GM19372 (cell line): ENCODE results near the gene KRTDAP.

Source experiments
- ATAC-seq: cut with Tn5 transposase; IDR thresholded peaks from one replicate; pipeline ENCODE4 v1.9.1; 2021; ENCODE audit warnings: mild to moderate bottlenecking, low read depth, moderate library complexity; ENCODE audit not compliant: unreplicated experiment

Gene KRTDAP

GRCh38 chr19:35513628-35514281 is 23.5 kb upstream of the KRTDAP start, which contains the start of gene DMKN:
DMKN (minus strand) TSS chr19:35513649; CDS start chr19:35513475, 174 bp downstream.
- no peak for ATAC-seq

- ATAC-seq = no peak
Measured at GRCh38 chr19:35512831-35513627, 22.8 kb upstream of the KRTDAP start.

DNA sequence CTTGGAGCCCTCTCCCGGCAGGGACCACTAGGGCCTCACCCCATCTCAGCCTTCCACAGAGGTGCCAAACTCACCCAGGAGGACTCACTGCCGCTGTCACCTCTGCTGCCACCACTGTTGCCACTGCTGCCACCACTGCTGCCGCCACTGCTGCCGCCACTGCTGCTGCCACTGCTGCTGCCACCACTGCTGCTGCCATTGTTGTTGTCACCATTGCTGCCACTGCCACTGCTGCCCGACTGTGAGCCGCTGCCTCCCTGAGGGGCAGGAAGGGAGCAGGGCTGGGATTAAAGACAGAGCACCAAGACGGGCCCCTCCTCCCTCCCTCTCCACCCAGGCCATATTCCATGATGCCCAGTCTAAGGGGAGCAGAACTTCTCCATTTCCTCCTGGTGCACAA is 21.1 kb upstream of the KRTDAP start:
- ATAC-seq = no peak

- ATAC-seq = no peak
Measured at GRCh38 chr19:35510626-35510964, 20.3 kb upstream of the KRTDAP start.

GRCh38 chr19:35509861-35510625 is 19.8 kb upstream of the KRTDAP start:
- no peak for ATAC-seq

DNA sequence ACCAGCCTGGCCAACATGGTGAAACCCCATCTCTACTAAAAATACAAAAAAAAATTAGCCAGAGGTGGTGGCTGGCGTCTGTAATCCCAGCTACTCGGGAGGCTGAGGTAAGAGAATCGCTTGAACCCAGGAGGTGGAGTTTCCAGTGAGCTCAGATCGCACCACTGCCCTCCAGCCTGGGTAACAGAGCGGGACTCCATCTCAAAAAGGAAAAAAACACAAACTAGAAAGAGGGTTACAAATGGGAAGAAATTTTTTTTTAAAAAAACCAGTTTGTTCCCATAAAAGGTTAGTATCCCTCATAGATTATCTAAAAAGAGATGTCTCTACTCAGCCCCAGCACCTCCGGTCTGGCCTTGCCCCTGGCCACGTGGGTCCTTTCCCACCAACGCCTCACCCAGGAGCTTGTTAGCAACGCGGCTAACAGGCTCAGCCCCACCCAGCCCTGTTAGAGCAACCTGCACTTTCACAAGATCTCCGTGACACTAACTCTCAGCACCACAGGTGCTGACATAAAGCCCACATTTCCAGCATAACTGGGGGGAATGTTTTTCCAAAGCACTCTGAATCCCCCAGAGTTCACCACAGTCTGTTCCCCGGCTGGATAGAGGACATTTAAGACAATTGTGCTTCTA is 18.9 kb upstream of the KRTDAP start:
- ATAC-seq = no peak

DNA sequence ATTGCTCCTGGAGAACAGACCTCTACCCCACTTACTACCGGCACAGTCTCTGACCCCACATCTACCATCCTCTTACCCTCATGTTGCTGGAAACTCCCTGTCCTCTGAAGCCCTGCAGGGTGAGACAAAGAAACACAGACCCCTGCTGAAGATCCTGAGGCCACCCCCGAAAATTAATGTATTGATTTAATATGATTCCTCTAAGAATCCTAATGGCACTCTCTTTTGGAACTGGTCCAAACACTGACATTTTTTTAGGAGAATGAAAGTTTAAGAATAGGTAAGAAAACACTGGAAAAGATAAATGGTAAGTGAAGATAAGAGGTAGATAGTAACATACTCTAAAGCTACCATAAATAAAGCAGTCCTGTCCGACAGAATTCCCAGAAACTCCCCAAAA is 17.9 kb upstream of the KRTDAP start:
- no peak for ATAC-seq

DNA sequence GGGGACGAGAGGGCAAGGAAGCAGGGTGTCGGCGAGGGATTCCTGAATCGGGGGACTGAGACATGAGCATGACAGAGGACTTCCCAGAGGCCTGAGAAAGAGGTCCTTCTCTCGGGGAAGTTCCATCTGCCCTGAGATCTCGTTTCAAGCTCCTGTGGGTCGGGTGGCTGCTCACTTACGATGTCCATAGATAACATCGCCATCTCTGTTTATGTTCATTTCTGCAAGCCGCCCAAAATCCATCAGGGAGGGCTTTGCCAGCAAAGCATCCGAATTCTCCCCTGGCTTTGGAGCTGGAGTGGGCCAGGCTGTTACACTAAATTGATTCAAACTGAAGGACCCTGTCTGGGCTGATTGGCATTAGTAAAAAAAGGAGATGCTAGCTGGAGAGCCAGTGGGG is 17.3 kb upstream of the KRTDAP start:
- no peak for ATAC-seq

- ATAC-seq = no peak
Measured at GRCh38 chr19:35506011-35506410, 15.7 kb upstream of the KRTDAP start.

- ATAC-seq = no peak
Measured at GRCh38 chr19:35502751-35503150, 12.5 kb upstream of the KRTDAP start.

DNA sequence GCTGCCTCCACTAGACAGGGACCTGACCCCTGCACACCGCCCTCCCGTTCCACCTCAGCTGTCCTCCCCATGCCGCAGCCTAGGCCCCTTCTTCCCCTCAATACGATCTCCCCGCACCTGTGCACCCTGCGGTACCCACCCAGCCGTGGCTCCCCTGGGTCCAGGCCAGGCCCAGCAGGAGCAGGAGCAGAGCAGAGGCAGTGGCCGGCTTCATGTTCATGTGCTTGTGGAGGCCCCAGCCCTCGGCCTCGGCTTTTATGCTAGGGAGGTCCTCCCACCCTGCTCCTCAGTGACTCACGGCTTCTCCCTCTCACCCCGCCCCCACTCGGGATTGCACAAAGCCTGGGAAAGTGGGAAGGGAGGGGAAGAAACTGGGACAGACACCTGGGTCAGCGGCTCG is 11.4 kb upstream of the KRTDAP start:
- no peak for ATAC-seq

GRCh38 chr19:35500611-35501010 is 10.3 kb upstream of the KRTDAP start:
- ATAC-seq = no peak

- ATAC-seq = no peak
Measured at GRCh38 chr19:35498984-35499527, 8.8 kb upstream of the KRTDAP start.

- no peak for ATAC-seq
Measured at GRCh38 chr19:35498220-35498619, 8.0 kb upstream of the KRTDAP start.

- no peak for ATAC-seq
Measured at GRCh38 chr19:35497406-35497805, 7.1 kb upstream of the KRTDAP start.

DNA sequence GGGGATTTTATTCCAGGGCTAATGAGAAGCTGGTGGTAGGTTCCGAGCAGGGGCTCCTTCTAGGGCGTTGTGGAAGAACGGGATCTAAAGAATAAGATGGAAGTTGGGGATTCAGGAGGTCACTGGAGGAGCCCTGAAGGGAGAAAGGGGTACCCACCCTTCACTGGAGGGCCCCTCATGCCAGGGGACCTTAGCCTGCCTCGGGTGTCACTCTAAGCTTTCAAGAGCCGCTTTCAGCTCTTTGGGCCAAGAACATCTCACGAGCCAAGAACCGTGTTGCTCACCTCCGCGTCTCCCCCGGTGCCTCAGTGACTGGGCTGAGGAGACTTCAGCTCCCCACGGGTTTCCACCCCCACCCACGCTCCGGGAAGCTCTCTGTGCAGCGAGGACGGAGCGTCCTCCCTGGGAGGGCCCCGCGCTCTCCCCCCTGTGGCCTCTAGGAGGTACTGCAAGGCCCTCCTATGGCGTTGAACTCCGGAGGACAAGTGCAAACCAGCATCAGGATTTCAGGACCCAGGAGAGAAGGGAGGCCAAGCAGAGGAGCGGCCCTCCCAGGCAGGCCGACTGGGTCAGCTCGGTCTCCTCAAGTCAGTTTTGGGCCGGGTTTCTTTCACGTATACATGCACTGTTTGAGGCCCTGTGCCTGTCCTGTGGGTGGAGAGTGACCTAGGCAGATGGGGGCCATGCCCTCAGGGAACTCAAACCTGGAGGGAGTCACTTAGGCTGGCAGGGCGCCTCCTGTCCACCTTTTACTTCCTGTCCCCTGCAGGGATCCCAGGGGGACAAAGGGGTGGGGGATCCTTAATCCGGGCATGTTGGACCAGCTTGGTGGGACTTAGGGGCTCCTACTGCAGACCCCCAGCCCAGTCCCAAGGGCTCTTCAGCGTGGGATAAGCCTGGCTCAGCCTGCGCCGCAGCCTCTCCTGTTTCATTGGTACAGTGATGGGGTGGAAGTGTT is 5.1 kb upstream of the KRTDAP start:
- no peak for ATAC-seq

DNA sequence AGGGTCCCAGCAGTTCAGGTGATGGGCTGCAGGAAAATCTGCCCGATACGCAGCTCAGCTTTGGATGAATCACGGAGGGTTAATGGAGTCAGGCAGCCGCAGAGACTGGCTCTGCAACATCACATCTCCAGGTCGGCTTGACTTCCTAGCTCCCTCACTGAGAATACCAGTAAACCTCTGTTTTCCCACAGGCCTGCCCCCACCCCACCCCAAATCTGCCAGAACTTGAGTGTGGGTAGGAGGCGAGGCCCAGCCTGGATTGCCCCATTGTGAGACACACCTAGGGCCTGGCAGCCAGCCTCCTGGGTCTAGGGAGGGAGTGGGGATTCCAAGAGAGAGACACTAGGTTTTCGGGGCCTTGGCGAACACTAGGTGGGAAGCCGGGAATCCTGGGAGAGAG is 3.7 kb upstream of the KRTDAP start:
- ATAC-seq = no peak

DNA sequence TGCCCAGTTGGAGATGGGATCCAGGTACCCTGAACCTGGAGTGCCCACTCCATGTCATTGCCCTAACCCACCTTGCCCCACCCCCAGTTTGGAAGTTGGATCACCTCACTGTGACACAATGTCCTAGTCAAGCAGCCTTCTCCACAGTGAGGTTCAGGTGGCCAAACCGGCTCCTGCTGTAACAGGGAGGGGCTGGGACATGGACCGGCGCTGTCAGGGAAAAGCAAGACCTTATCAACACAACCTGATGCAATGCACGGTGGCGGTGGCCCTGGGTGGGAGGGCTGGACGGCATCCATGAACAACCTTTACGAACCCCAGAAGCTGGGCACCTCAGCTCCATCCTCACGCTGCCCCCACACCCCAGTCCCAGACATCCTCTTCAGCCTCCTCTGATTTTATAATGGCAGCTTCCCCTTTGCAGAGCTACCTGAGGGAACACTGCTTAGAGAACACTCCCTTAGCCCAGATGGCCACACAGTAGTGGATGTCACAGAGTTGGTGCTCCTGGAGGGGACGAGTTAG is 1.6 kb upstream of the KRTDAP start:
- ATAC-seq = no peak

DNA sequence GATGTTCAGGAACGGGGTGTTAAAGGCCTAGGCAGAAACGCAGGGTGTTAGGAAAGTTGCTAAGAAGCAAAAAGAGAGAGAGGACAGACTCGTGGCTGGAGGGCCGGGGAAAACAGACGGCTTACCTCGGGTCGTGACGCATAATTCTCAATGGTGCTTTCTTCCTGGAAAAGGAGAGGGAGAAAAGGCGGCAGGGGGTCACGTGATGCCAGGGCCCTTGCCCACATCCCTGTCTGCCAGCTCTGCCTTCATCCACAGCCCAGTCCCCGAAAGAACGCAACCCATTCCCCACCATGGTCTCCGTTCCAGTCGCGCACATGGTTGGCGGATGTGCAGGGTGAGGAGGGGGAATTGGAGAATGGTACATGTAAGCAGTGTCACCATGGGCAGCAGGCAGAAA is 1.6 kb downstream of the KRTDAP start:
- ATAC-seq = no peak
